NCI-H748 (cell line): Measurements from ENCODE around the gene NME3.

Experiments
- DNase-seq: peaks from one replicate; lab custom pipeline; 2025; ENCODE audit not compliant: unreplicated experiment; lab: John Stamatoyannopoulos, UW

Gene NME3

GRCh38 chr16:1729445-1729844 lies 41.9 kb downstream of the NME3 start:
- DNase-seq, result no peak

- no peak for DNase-seq
Measured at GRCh38 chr16:1729026-1729425, 42.3 kb downstream of the NME3 start.

GRCh38 chr16:1727651-1728624 lies 43.4 kb downstream of the NME3 start:
- no peak for DNase-seq

- no peak for DNase-seq
Measured at GRCh38 chr16:1726661-1727502, 44.5 kb downstream of the NME3 start.

DNA sequence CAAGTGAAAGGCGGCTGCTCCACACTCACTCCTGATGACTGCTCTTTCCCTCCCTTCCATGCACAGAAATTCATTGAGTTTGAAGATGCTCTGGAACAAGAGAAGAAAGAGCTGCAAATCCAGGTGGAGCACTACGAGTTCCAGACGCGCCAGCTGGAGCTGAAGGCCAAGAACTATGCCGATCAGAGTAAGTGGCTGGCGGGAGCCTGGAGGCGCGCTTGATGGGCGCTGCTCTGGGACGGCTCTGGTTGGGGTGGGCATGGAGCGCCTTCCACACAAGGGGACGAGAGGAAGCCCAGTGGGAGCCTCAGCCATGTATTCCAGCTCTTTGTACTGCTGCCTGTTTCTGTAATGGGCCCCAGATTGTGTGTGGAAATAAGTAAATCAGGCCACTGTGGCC lies 46.9 kb downstream of the NME3 start:
- no peak for DNase-seq

DNA sequence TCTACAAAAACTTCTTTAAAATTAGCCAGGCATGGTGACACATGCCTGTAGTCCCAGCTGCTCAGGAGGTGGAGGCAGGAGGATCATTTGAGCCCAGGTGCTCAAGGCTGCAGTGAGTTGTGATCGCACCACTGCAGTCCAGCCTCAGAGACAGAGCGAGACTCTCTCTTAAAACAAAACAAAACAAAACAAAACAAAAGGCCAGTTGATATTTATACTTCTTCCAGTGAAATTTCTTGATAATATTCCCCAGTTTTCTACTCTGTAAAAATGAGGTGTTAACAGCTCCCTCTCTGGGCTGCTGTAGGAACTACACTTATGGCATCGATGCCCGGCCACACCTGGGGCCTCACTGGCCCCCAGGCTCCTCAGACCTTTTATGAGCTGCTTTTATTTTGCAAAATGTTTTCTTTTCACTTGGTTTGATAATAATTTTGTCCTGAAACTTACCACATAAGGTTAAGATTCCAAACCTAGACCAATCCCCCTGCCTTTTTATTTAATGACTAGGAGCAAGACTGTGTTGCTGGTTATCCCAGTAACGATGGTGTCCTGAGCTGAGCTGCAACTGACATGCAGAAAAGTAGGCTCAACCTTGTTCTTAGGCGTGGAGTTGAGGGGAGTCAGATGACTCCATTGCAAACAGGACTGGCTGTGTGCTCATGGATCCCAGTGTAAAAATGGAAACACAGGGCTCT lies 47.7 kb downstream of the NME3 start:
- DNase-seq, result peak; percentile 22

DNA sequence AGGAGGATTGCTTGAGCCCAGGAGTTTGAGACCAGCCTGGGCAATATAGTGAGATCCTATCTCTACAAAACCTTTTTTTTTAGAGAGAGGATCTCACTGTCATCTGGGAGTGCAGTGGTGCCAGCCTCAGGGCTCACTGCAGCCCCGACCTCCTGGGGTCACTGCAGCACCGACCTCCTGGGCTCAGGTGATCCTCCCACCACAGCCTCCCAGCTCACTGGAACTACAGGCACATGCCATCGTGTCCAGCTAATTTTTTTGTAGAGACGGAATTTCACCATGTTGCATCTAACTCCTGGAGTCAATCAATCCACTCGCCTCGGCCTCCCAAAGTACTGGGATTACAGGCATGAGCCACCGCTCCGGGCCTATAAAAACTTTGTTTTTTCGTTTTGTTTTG lies 50.0 kb downstream of the NME3 start:
- DNase-seq, result no peak
